Stimulated activated CD4-positive, alpha-beta T cell treated with anti-CD3 and anti-CD28 coated beads, Interleukin-1b, Interleukin-23, amount 100 ng/mL, for 1 hour (primary cell): ENCODE data around the gene CHIC2.

ENCODE experiments used
- DNase-seq, 2 donors: peaks; one replicate each; pipeline ENCODE4 v3.0.0-alpha.2; 2020; ENCODE audit warnings: low read depth in 2 of 2

The CHIC2 gene

GRCh38 chr4:54006755-54007154 lies 57.6 kb downstream of the CHIC2 start:
- DNase-seq = no peak

- DNase-seq = no peak
Observed at GRCh38 chr4:54005475-54005874, 58.9 kb downstream of the CHIC2 start.

GRCh38 chr4:54004463-54004862 lies 59.9 kb downstream of the CHIC2 start:
- no peak for DNase-seq

GRCh38 chr4:54001668-54002365 lies 62.6 kb downstream of the CHIC2 start:
- no peak for DNase-seq

GRCh38 chr4:53997898-53998297 lies 66.5 kb downstream of the CHIC2 start:
- DNase-seq = no peak

GRCh38 chr4:53994382-53995102 lies 69.9 kb downstream of the CHIC2 start:
- no peak for DNase-seq

GRCh38 chr4:53992785-53993184 lies 71.6 kb downstream of the CHIC2 start:
- no peak for DNase-seq

- no peak for DNase-seq
Observed at GRCh38 chr4:53991821-53992220, 72.6 kb downstream of the CHIC2 start.

- DNase-seq = no peak
Observed at GRCh38 chr4:53990641-53991040, 73.8 kb downstream of the CHIC2 start.

GRCh38 chr4:53987761-53988171 lies 76.6 kb downstream of the CHIC2 start:
- no peak for DNase-seq

GRCh38 chr4:53986062-53986461 lies 78.3 kb downstream of the CHIC2 start:
- no peak for DNase-seq

GRCh38 chr4:53981567-53981966 lies 82.8 kb downstream of the CHIC2 start:
- DNase-seq = no peak

GRCh38 chr4:53981066-53981465 lies 83.3 kb downstream of the CHIC2 start:
- no peak for DNase-seq

- no peak for DNase-seq
Observed at GRCh38 chr4:53974561-53974960, 89.8 kb downstream of the CHIC2 start.

- no peak for DNase-seq
Observed at GRCh38 chr4:53967986-53968385, 96.4 kb downstream of the CHIC2 start.

- DNase-seq = no peak
Observed at GRCh38 chr4:53963781-53964180, 100.6 kb downstream of the CHIC2 start.

- no peak for DNase-seq
Observed at GRCh38 chr4:53963336-53963735, 101.1 kb downstream of the CHIC2 start.

- DNase-seq = no peak
Observed at GRCh38 chr4:53962516-53963225, 101.7 kb downstream of the CHIC2 start.

GRCh38 chr4:53961351-53961750 lies 103.1 kb downstream of the CHIC2 start:
- no peak for DNase-seq

GRCh38 chr4:53960843-53961242 lies 103.6 kb downstream of the CHIC2 start:
- DNase-seq = no peak
